ENCODE measurements around the gene KCNK17. TPM values are rescaled to one million over a fixed set of nuclear protein-coding genes. Genes with fewer than 3 reads are reported as not detected.

Gene KCNK17
- polyA plus RNA-seq, 2 donors: 0.24 to 0.65 TPM

DNA sequence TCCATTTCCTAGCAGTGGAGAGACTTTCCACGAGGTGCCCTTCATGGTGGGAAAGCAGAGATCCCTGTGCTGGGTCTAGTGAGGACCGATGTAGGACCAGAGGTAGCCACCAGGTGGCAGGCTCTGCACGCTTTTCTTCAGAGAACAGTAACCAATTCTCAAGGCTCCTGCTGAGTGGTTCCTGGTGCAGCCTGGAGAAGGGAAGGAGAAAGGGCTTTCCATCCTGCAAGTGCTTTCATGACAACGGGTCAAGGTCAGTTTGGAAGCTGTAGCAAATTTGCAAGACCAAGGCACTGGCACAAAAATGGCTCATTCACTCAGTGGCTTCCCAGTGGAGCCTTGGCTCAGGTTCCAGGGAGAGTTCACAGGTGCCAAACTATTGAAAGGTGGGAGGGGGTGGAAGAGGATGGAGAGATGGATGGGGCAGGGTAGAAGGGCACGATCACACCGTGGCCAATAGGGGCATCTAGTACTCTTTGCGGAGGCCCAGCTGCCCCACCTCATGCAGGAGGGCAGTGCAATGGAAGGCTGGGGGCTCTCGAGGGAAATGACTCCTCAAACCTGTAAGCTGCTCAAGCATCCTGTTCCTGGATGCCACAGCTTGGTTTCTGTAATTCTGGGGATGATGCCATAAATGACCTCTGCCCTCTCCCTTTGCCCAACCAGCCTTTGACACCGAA is 33.8 kb upstream of the KCNK17 start:
- no peaks in the 10 kb centered on the region for H3K27me3 ChIP-seq (ENCODE audit: control insufficient read depth in 1 of 2, insufficient read depth in 2 of 2, low read length in 2 of 2)
- no peaks in the 10 kb centered on the region for H3K36me3 ChIP-seq (ENCODE audit: control insufficient read depth in 2 of 2, insufficient read depth in 2 of 2, low read length in 1 of 2)
- peaks cover 0 to 2% of the 10 kb centered on the region in 2 donors for H3K4me1 ChIP-seq (ENCODE audit: control insufficient read depth in 2 of 2, insufficient read depth in 2 of 2, low read length in 1 of 2)
- WGBS, 2 donors: 39% methylated on average over 9 of the region's 9 CpGs
- no peaks in the 10 kb centered on the region for H3K9me3 ChIP-seq (ENCODE audit: control insufficient read depth in 2 of 2, insufficient read depth in 1 of 2, low read depth in 1 of 2, low read length in 1 of 2)
- no peak overlapping the region for H3K4me3 ChIP-seq (ENCODE audit: low read depth in 1 of 2, low read length in 2 of 2)
- no peak overlapping the region for H3K27ac ChIP-seq (ENCODE audit: low read depth in 2 of 2, low read length in 1 of 2)

DNA sequence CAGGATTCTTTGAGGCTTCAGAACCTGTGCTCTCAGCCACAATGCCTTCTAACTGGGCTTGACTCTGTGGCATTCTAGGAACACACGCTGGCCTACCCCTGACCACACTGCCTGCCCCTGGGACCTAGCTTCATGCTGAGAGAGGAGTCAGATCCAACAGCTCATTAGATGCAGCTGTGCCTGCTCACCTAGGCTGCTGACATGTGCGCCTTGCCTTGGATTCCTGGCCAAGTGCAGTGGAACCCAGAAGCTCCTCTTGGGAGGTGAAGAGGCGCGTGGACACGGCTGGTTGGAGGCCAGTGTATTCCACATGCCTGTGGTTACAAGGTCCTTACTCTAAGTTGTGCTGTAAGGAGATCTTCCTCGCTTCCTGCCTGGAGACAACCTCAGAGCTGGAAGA is 33.0 kb upstream of the KCNK17 start:
- Histone ChIP-seq H3K4me1 (ENCODE audit: control insufficient read depth in 2 of 2, insufficient read depth in 2 of 2, low read length in 1 of 2) (peaks cover 0 to 5% of the 10 kb centered on the region in 2 donors), H3K4me3 (ENCODE audit: low read depth in 1 of 2, low read length in 2 of 2) (no peak overlapping the region), H3K27me3 (ENCODE audit: control insufficient read depth in 1 of 2, insufficient read depth in 2 of 2, low read length in 2 of 2) (no peaks in the 10 kb centered on the region), H3K9me3 (ENCODE audit: control insufficient read depth in 2 of 2, insufficient read depth in 1 of 2, low read depth in 1 of 2, low read length in 1 of 2) (no peaks in the 10 kb centered on the region), H3K27ac (ENCODE audit: low read depth in 2 of 2, low read length in 1 of 2) (no peak overlapping the region), H3K36me3 (ENCODE audit: control insufficient read depth in 2 of 2, insufficient read depth in 2 of 2, low read length in 1 of 2) (no peaks in the 10 kb centered on the region)
- 81 to 90% methylated on average over 6 of the region's 6 CpGs for WGBS, 2 donors

- H3K27ac ChIP-seq (ENCODE audit: low read depth in 2 of 2, low read length in 1 of 2): no peak overlapping the region
- H3K9me3 ChIP-seq (ENCODE audit: control insufficient read depth in 2 of 2, insufficient read depth in 1 of 2, low read depth in 1 of 2, low read length in 1 of 2): no peaks in the 10 kb centered on the region
- H3K4me3 ChIP-seq (ENCODE audit: low read depth in 1 of 2, low read length in 2 of 2): no peak overlapping the region
- peaks cover 1 to 8% of the 10 kb centered on the region in 2 donors for H3K4me1 ChIP-seq (ENCODE audit: control insufficient read depth in 2 of 2, insufficient read depth in 2 of 2, low read length in 1 of 2)
- H3K36me3 ChIP-seq (ENCODE audit: control insufficient read depth in 2 of 2, insufficient read depth in 2 of 2, low read length in 1 of 2): no peaks in the 10 kb centered on the region
- no peaks in the 10 kb centered on the region for H3K27me3 ChIP-seq (ENCODE audit: control insufficient read depth in 1 of 2, insufficient read depth in 2 of 2, low read length in 2 of 2)
- WGBS, 2 donors: 78 to 84% methylated on average over 7 of the region's 7 CpGs
Measured at GRCh38 chr6:39344821-39345280, 30.6 kb upstream of the KCNK17 start.

DNA sequence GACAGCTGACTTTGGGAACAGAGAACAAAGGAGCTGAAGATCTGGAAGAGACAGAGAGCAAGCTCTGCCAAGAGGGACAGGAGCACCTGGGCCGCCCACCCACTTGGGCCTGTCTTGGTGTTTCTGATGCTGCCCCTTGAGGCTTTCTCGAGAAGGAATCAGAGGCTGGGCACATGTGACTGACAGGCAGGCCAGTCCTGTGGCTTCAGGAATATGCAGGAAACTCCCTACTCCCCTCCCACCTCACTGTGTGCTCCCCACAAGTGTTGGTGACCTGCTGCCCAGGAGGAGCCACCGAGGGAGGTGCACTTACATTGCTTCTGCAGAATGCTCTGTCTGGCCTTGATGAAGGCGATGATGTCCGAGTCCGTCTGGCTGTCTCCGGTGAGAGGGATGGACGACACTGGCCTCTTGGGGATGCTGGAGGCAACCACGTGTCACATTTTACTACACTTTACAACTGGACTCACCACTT is 29.2 kb upstream of the KCNK17 start:
- no peaks in the 10 kb centered on the region for H3K36me3 ChIP-seq (ENCODE audit: control insufficient read depth in 2 of 2, insufficient read depth in 2 of 2, low read length in 1 of 2)
- H3K27ac ChIP-seq (ENCODE audit: low read depth in 2 of 2, low read length in 1 of 2): no peak overlapping the region
- H3K9me3 ChIP-seq (ENCODE audit: control insufficient read depth in 2 of 2, insufficient read depth in 1 of 2, low read depth in 1 of 2, low read length in 1 of 2): no peaks in the 10 kb centered on the region
- 77 to 81% methylated on average over 9 of the region's 9 CpGs for WGBS, 2 donors
- H3K27me3 ChIP-seq (ENCODE audit: control insufficient read depth in 1 of 2, insufficient read depth in 2 of 2, low read length in 2 of 2): no peaks in the 10 kb centered on the region
- H3K4me3 ChIP-seq (ENCODE audit: low read depth in 1 of 2, low read length in 2 of 2): no peak overlapping the region
- H3K4me1 ChIP-seq (ENCODE audit: control insufficient read depth in 2 of 2, insufficient read depth in 2 of 2, low read length in 1 of 2): peaks cover 4 to 8% of the 10 kb centered on the region in 2 donors

GRCh38 chr6:39342692-39343395 is 28.6 kb upstream of the KCNK17 start:
- 59 to 63% methylated on average over 14 of the region's 14 CpGs for WGBS, 2 donors
- Histone ChIP-seq H3K4me1 (ENCODE audit: control insufficient read depth in 2 of 2, insufficient read depth in 2 of 2, low read length in 1 of 2) (peaks cover 4 to 8% of the 10 kb centered on the region in 2 donors), H3K36me3 (ENCODE audit: control insufficient read depth in 2 of 2, insufficient read depth in 2 of 2, low read length in 1 of 2) (no peaks in the 10 kb centered on the region), H3K27me3 (ENCODE audit: control insufficient read depth in 1 of 2, insufficient read depth in 2 of 2, low read length in 2 of 2) (no peaks in the 10 kb centered on the region), H3K9me3 (ENCODE audit: control insufficient read depth in 2 of 2, insufficient read depth in 1 of 2, low read depth in 1 of 2, low read length in 1 of 2) (no peaks in the 10 kb centered on the region), H3K4me3 (ENCODE audit: low read depth in 1 of 2, low read length in 2 of 2) (no peak overlapping the region), H3K27ac (ENCODE audit: low read depth in 2 of 2, low read length in 1 of 2) (no peak overlapping the region)

DNA sequence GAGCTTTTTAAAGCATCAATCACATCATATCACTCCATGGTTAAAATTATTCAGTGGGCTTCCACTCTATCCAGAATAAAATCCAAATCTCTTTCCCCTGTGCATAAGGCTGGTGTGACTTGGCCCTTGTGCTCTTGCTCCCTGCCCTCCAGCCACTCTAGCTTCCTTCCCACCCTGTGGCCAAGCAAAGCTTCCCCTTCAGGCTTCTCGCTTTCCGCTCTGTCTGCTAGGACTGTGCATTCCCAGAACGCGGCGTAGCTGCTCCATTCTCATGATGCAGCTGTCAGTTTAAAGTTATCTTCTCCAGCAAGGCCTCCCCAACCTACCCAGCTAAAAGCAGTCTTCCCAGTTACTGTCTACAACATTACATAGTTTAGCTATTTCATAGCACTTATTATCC is 27.7 kb upstream of the KCNK17 start:
- Histone ChIP-seq H3K4me1 (ENCODE audit: control insufficient read depth in 2 of 2, insufficient read depth in 2 of 2, low read length in 1 of 2) (peaks cover 4 to 8% of the 10 kb centered on the region in 2 donors), H3K4me3 (ENCODE audit: low read depth in 1 of 2, low read length in 2 of 2) (no peak overlapping the region), H3K9me3 (ENCODE audit: control insufficient read depth in 2 of 2, insufficient read depth in 1 of 2, low read depth in 1 of 2, low read length in 1 of 2) (no peaks in the 10 kb centered on the region), H3K36me3 (ENCODE audit: control insufficient read depth in 2 of 2, insufficient read depth in 2 of 2, low read length in 1 of 2) (no peaks in the 10 kb centered on the region), H3K27ac (ENCODE audit: low read depth in 2 of 2, low read length in 1 of 2) (no peak overlapping the region), H3K27me3 (ENCODE audit: control insufficient read depth in 1 of 2, insufficient read depth in 2 of 2, low read length in 2 of 2) (no peaks in the 10 kb centered on the region)
- WGBS, 2 donors: 82 to 85% methylated on average over 5 of the region's 5 CpGs

DNA sequence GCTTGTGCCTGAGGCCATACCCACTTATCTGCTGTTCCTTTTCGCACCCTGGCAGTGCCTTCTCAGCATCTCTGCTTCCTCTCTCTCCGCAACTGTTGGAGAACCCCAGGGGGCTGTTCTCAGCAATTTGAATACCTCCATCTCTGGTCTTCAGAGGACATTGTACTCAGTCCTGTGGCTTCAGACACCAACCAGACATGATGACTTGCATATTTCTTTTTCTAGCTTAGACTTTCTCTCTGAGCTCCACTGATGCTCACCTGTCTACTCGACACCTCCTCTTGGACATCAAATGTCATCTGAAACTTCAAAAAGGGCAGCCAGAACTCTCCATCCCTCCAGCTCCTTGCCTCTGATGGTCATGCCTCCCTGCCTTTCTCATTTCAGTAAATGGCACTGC is 27.1 kb upstream of the KCNK17 start:
- H3K36me3 ChIP-seq (ENCODE audit: control insufficient read depth in 2 of 2, insufficient read depth in 2 of 2, low read length in 1 of 2): no peaks in the 10 kb centered on the region
- H3K27ac ChIP-seq (ENCODE audit: low read depth in 2 of 2, low read length in 1 of 2): no peak overlapping the region
- peaks cover 4 to 8% of the 10 kb centered on the region in 2 donors for H3K4me1 ChIP-seq (ENCODE audit: control insufficient read depth in 2 of 2, insufficient read depth in 2 of 2, low read length in 1 of 2)
- no peaks in the 10 kb centered on the region for H3K9me3 ChIP-seq (ENCODE audit: control insufficient read depth in 2 of 2, insufficient read depth in 1 of 2, low read depth in 1 of 2, low read length in 1 of 2)
- no peak overlapping the region for H3K4me3 ChIP-seq (ENCODE audit: low read depth in 1 of 2, low read length in 2 of 2)
- 84 to 89% methylated on average over 3 of the region's 3 CpGs for WGBS, 2 donors
- H3K27me3 ChIP-seq (ENCODE audit: control insufficient read depth in 1 of 2, insufficient read depth in 2 of 2, low read length in 2 of 2): no peaks in the 10 kb centered on the region

- 18 to 27% methylated on average over 10 of the region's 10 CpGs for WGBS, 2 donors
- no peaks in the 10 kb centered on the region for H3K9me3 ChIP-seq (ENCODE audit: control insufficient read depth in 2 of 2, insufficient read depth in 1 of 2, low read depth in 1 of 2, low read length in 1 of 2)
- no peak overlapping the region for H3K4me3 ChIP-seq (ENCODE audit: low read depth in 1 of 2, low read length in 2 of 2)
- peaks cover 4 to 6% of the 10 kb centered on the region in 2 donors for H3K4me1 ChIP-seq (ENCODE audit: control insufficient read depth in 2 of 2, insufficient read depth in 2 of 2, low read length in 1 of 2)
- no peaks in the 10 kb centered on the region for H3K27me3 ChIP-seq (ENCODE audit: control insufficient read depth in 1 of 2, insufficient read depth in 2 of 2, low read length in 2 of 2)
- H3K36me3 ChIP-seq (ENCODE audit: control insufficient read depth in 2 of 2, insufficient read depth in 2 of 2, low read length in 1 of 2): no peaks in the 10 kb centered on the region
- H3K27ac ChIP-seq (ENCODE audit: low read depth in 2 of 2, low read length in 1 of 2): no peak overlapping the region
Measured at GRCh38 chr6:39339868-39340550, 25.8 kb upstream of the KCNK17 start.

- no peaks in the 10 kb centered on the region for H3K36me3 ChIP-seq (ENCODE audit: control insufficient read depth in 2 of 2, insufficient read depth in 2 of 2, low read length in 1 of 2)
- no peak overlapping the region for H3K4me3 ChIP-seq (ENCODE audit: low read depth in 1 of 2, low read length in 2 of 2)
- no peaks in the 10 kb centered on the region for H3K27me3 ChIP-seq (ENCODE audit: control insufficient read depth in 1 of 2, insufficient read depth in 2 of 2, low read length in 2 of 2)
- H3K4me1 ChIP-seq (ENCODE audit: control insufficient read depth in 2 of 2, insufficient read depth in 2 of 2, low read length in 1 of 2): peaks cover 4 to 6% of the 10 kb centered on the region in 2 donors
- 46 to 50% methylated on average over 9 of the region's 9 CpGs for WGBS, 2 donors
- no peak overlapping the region for H3K27ac ChIP-seq (ENCODE audit: low read depth in 2 of 2, low read length in 1 of 2)
- H3K9me3 ChIP-seq (ENCODE audit: control insufficient read depth in 2 of 2, insufficient read depth in 1 of 2, low read depth in 1 of 2, low read length in 1 of 2): no peaks in the 10 kb centered on the region
Measured at GRCh38 chr6:39339096-39339867, 25.1 kb upstream of the KCNK17 start.

Data from esophagus (tissue), 2 donors.